ENCODE data around the gene MRPL4. TPM values are rescaled to one million over a fixed set of nuclear protein-coding genes. Genes with fewer than 3 reads are reported as not detected.

The MRPL4 gene
- total RNA-seq, 1 experiment from 2014 or later, result 112 TPM

DNA sequence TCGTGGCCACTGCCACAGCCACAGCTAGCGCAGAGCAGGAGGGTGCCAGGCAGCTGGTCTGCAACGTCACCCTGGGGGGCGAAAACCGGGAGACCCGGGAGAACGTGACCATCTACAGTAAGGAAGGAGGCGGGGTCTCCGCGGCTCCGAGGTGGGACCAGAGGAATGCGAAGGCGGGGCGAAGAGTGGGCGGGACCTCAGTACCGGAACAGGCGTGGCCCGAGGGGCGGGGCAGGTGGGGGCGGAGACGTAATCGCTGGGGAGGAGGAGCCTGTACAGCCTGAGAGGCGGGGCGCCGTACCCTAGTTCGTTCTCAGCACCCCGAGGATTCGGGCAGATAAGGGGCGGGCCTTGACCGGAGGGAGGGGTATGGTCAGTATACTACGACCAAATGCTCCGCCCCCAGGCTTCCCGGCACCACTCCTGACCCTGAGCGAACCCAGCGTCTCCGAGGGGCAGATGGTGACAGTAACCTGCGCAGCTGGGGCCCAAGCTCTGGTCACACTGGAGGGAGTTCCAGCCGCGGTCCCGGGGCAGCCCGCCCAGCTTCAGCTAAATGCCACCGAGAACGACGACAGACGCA is 40.3 kb downstream of the MRPL4 start:
- CTCF ChIA-PET, result interaction anchor here (0.6 to 9.0 kb wide), 10 partner anchors 16 to 132 kb away, joined by 3 to 180 read pairs (median 6); partner anchors contain the start of genes ICAM1 and PDE4A
- H3K4me3 Mint-ChIP-seq, result peak overlapping the region; percentile 82
- DNase-seq (ENCODE audit: low spot score) (peak; percentile 99), ATAC-seq (peak; percentile 73)
- POLR2A ChIA-PET, result interaction anchor here (0.9 to 1.7 kb wide), 3 partner anchors 24 to 61 kb away, joined by 3 to 5 read pairs (median 5); no protein-coding TSS in a partner anchor
- peaks cover 39% of the 10 kb centered on the region for H3K4me1 Mint-ChIP-seq
- no peaks in the 10 kb centered on the region for H3K36me3 Mint-ChIP-seq
- TF ChIP-seq ZNF232 (CRISPR knock-in tag; IDR thresholded peaks at IDR 0.05) (no peak), ETV6 (CRISPR knock-in tag; IDR thresholded peaks at IDR 0.05) (no peak), SP1 (CRISPR knock-in tag; conservative IDR thresholded peaks at IDR 0.05) (peak; percentile 88), ELF4 (CRISPR knock-in tag; IDR thresholded peaks at IDR 0.05; ENCODE audit: low read depth) (no peak), CBFB (CRISPR knock-in tag; IDR thresholded peaks at IDR 0.05; ENCODE audit: low read depth) (no peak)
- TF ChIP-seq, protein P1, sequence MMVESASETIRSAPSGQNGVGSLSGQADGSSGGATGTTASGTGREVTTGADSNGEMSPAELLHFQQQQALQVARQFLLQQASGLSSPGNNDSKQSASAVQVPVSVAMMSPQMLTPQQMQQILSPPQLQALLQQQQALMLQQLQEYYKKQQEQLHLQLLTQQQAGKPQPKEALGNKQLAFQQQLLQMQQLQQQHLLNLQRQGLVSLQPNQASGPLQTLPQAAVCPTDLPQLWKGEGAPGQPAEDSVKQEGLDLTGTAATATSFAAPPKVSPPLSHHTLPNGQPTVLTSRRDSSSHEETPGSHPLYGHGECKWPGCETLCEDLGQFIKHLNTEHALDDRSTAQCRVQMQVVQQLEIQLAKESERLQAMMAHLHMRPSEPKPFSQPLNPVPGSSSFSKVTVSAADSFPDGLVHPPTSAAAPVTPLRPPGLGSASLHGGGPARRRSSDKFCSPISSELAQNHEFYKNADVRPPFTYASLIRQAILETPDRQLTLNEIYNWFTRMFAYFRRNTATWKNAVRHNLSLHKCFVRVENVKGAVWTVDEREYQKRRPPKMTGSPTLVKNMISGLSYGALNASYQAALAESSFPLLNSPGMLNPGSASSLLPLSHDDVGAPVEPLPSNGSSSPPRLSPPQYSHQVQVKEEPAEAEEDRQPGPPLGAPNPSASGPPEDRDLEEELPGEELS (CRISPR knock-in tag; IDR thresholded peaks at IDR 0.05), result peak; percentile 40; the same call in 1 of the 2 replicates
- H3K27ac Mint-ChIP-seq, result no peak overlapping the region
- no peaks in the 10 kb centered on the region for H3K9me3 Mint-ChIP-seq
- H3K27me3 Mint-ChIP-seq (ENCODE audit: low read depth), result peaks cover 98% of the 10 kb centered on the region

DNA sequence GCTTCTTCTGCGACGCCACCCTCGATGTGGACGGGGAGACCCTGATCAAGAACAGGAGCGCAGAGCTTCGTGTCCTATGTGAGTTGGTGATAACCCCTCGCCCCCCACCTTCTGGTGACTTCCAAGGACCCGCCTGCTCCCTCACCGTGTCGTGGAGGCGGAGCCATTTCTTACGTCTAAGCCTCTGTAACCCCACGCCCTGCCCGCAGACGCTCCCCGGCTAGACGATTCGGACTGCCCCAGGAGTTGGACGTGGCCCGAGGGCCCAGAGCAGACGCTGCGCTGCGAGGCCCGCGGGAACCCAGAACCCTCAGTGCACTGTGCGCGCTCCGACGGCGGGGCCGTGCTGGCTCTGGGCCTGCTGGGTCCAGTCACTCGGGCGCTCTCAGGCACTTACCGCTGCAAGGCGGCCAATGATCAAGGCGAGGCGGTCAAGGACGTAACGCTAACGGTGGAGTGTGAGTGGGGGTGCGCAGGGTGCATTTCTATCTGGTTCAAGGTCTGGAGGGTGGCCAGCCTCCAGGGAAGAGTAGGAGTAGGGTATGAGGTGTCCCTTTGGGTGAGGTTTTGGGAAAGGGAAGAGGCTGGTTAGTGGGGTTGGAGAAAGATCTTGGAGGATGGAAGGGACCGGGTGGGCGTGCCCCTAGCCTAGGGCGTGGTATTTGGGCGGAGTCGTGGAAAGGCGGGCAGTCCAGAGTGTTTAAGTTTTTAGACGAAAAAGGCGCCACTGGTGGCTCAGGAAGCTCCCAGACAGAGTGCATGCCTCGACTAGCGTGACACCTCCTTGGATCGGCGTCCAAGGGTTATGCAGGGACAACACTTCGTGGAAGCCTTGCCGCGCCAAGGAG is 41.0 kb downstream of the MRPL4 start:
- Mint-ChIP-seq H3K9me3 (no peaks in the 10 kb centered on the region), H3K36me3 (no peaks in the 10 kb centered on the region), H3K4me3 (peak overlapping the region; percentile 82), H3K27ac (no peak overlapping the region; the same call in 1 of the 2 replicates), H3K4me1 (peaks cover 33% of the 10 kb centered on the region), H3K27me3 (ENCODE audit: low read depth) (peaks cover 98% of the 10 kb centered on the region)
- POLR2A ChIA-PET, result interaction anchor here (0.9 kb wide), 1 partner anchor 24 kb away, joined by 3 read pairs; no protein-coding TSS in a partner anchor
- CTCF ChIA-PET, result interaction anchor here (0.6 to 9.0 kb wide), 9 partner anchors 17 to 131 kb away, joined by 3 to 180 read pairs (median 4); partner anchors contain the start of gene ICAM1
- no peak for ATAC-seq
- peak; percentile 57 for DNase-seq (ENCODE audit: low spot score)
- TF ChIP-seq ZNF263 (CRISPR knock-in tag; IDR thresholded peaks at IDR 0.05; ENCODE audit: low read depth), result no peak
- TF ChIP-seq, protein P2, sequence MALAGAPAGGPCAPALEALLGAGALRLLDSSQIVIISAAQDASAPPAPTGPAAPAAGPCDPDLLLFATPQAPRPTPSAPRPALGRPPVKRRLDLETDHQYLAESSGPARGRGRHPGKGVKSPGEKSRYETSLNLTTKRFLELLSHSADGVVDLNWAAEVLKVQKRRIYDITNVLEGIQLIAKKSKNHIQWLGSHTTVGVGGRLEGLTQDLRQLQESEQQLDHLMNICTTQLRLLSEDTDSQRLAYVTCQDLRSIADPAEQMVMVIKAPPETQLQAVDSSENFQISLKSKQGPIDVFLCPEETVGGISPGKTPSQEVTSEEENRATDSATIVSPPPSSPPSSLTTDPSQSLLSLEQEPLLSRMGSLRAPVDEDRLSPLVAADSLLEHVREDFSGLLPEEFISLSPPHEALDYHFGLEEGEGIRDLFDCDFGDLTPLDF (CRISPR knock-in tag; IDR thresholded peaks at IDR 0.05), result no peak
- TF ChIP-seq, protein P3, sequence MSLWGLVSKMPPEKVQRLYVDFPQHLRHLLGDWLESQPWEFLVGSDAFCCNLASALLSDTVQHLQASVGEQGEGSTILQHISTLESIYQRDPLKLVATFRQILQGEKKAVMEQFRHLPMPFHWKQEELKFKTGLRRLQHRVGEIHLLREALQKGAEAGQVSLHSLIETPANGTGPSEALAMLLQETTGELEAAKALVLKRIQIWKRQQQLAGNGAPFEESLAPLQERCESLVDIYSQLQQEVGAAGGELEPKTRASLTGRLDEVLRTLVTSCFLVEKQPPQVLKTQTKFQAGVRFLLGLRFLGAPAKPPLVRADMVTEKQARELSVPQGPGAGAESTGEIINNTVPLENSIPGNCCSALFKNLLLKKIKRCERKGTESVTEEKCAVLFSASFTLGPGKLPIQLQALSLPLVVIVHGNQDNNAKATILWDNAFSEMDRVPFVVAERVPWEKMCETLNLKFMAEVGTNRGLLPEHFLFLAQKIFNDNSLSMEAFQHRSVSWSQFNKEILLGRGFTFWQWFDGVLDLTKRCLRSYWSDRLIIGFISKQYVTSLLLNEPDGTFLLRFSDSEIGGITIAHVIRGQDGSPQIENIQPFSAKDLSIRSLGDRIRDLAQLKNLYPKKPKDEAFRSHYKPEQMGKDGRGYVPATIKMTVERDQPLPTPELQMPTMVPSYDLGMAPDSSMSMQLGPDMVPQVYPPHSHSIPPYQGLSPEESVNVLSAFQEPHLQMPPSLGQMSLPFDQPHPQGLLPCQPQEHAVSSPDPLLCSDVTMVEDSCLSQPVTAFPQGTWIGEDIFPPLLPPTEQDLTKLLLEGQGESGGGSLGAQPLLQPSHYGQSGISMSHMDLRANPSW (CRISPR knock-in tag; conservative IDR thresholded peaks at IDR 0.05; ENCODE audit: low read depth), result no peak
- no peak for TF ChIP-seq NFATC4 (CRISPR knock-in tag; IDR thresholded peaks at IDR 0.05)
- TF ChIP-seq RELA (CRISPR knock-in tag; IDR thresholded peaks at IDR 0.05; ENCODE audit: borderline replicate concordance), result no peak
- TF ChIP-seq FOXP1 (CRISPR knock-in tag; IDR thresholded peaks at IDR 0.05; ENCODE audit: borderline replicate concordance), result no peak
- TF ChIP-seq CREB1 (CRISPR knock-in tag; IDR thresholded peaks at IDR 0.05), result no peak
- TF ChIP-seq, protein P4, sequence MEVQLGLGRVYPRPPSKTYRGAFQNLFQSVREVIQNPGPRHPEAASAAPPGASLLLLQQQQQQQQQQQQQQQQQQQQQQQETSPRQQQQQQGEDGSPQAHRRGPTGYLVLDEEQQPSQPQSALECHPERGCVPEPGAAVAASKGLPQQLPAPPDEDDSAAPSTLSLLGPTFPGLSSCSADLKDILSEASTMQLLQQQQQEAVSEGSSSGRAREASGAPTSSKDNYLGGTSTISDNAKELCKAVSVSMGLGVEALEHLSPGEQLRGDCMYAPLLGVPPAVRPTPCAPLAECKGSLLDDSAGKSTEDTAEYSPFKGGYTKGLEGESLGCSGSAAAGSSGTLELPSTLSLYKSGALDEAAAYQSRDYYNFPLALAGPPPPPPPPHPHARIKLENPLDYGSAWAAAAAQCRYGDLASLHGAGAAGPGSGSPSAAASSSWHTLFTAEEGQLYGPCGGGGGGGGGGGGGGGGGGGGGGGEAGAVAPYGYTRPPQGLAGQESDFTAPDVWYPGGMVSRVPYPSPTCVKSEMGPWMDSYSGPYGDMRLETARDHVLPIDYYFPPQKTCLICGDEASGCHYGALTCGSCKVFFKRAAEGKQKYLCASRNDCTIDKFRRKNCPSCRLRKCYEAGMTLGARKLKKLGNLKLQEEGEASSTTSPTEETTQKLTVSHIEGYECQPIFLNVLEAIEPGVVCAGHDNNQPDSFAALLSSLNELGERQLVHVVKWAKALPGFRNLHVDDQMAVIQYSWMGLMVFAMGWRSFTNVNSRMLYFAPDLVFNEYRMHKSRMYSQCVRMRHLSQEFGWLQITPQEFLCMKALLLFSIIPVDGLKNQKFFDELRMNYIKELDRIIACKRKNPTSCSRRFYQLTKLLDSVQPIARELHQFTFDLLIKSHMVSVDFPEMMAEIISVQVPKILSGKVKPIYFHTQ (CRISPR knock-in tag; IDR thresholded peaks at IDR 0.05), result no peak
- TF ChIP-seq, protein P5, sequence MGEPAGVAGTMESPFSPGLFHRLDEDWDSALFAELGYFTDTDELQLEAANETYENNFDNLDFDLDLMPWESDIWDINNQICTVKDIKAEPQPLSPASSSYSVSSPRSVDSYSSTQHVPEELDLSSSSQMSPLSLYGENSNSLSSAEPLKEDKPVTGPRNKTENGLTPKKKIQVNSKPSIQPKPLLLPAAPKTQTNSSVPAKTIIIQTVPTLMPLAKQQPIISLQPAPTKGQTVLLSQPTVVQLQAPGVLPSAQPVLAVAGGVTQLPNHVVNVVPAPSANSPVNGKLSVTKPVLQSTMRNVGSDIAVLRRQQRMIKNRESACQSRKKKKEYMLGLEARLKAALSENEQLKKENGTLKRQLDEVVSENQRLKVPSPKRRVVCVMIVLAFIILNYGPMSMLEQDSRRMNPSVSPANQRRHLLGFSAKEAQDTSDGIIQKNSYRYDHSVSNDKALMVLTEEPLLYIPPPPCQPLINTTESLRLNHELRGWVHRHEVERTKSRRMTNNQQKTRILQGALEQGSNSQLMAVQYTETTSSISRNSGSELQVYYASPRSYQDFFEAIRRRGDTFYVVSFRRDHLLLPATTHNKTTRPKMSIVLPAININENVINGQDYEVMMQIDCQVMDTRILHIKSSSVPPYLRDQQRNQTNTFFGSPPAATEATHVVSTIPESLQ (CRISPR knock-in tag; IDR thresholded peaks at IDR 0.05), result no peak
- TF ChIP-seq ZNF219 (CRISPR knock-in tag; IDR thresholded peaks at IDR 0.05; ENCODE audit: borderline replicate concordance), result no peak
- TF ChIP-seq MYBL2 (CRISPR knock-in tag; IDR thresholded peaks at IDR 0.05), result no peak
- no peak for TF ChIP-seq ZNF416 (CRISPR knock-in tag; IDR thresholded peaks at IDR 0.05)
- no peak for TF ChIP-seq NR2C2 (CRISPR knock-in tag; IDR thresholded peaks at IDR 0.05)
- no peak for TF ChIP-seq RORB (CRISPR knock-in tag; IDR thresholded peaks at IDR 0.05)
- no peak for TF ChIP-seq ZNF423 (CRISPR knock-in tag; IDR thresholded peaks at IDR 0.05)
- no peak for TF ChIP-seq OVOL2 (CRISPR knock-in tag; IDR thresholded peaks at IDR 0.05; ENCODE audit: borderline replicate concordance)

Measured in WTC11 (cell line).